ENCODE data around the gene TBC1D16.

The TBC1D16 gene

DNA sequence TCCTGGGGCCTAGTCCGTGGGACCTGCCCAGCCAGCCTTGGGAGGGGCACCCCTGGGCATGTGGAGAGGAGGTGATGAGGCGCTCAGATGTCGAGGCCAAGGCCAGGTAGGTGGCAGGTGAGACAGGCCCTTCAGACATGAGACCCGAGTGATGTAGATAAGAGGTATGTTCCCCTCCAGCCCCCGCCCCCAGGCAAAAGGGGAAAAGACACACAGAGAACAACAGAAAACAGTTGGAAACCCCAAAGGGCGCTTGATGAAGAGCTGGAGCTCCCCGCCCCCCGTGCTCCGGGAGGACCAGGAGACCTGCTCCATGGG is 101.1 kb downstream of the TBC1D16 start:
- TF ChIP-seq ZFX (IDR thresholded peaks at IDR 0.05): no peak
- TF ChIP-seq, protein P1, sequence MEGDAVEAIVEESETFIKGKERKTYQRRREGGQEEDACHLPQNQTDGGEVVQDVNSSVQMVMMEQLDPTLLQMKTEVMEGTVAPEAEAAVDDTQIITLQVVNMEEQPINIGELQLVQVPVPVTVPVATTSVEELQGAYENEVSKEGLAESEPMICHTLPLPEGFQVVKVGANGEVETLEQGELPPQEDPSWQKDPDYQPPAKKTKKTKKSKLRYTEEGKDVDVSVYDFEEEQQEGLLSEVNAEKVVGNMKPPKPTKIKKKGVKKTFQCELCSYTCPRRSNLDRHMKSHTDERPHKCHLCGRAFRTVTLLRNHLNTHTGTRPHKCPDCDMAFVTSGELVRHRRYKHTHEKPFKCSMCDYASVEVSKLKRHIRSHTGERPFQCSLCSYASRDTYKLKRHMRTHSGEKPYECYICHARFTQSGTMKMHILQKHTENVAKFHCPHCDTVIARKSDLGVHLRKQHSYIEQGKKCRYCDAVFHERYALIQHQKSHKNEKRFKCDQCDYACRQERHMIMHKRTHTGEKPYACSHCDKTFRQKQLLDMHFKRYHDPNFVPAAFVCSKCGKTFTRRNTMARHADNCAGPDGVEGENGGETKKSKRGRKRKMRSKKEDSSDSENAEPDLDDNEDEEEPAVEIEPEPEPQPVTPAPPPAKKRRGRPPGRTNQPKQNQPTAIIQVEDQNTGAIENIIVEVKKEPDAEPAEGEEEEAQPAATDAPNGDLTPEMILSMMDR (conservative IDR thresholded peaks at IDR 0.05): no peak
- H3K27ac ChIP-seq: peak overlapping the region; percentile 27; the same call in 1 of the 2 replicates

DNA sequence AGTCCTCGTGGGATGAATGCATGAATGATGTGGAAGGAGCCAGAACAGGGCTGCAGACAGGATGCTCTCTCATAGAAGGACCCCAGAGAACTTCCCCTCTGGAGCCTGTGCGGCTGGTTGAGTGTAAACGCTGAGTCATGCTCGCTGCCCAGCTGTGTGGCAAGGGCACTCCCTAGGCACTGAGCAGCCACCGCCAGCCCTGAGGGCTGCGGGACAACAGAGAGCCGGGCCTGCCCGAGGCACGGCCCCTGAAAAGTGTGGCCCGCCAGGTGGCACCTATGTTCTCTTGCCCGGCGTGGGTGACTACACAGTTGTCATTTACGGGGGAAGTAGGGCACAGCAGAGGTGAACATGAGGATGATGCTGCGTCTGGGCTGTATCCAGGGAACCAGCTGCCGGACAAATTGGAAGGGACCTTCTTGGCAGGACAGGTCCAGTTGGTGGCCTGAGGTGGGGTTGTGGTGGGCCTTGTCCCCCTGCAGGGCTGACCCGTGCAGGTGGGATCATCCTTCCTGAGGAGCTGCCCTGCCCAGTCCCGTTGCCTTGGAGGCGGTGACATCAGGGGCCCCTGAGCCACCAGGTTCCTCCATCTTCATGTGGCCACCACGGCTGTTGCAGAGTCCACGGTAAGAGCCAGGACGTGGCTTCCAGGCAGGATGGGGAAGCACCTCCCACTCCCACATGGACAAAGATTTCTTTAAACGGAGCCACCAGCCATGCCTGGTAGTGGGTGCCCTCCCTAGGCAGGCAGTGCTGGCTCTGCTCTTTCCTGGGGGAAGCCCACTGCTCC is 101.6 kb downstream of the TBC1D16 start:
- no peak for TF ChIP-seq ZFX (IDR thresholded peaks at IDR 0.05)
- TF ChIP-seq, protein P1 (conservative IDR thresholded peaks at IDR 0.05): no peak
- H3K27ac ChIP-seq: peak overlapping the region; percentile 27

DNA sequence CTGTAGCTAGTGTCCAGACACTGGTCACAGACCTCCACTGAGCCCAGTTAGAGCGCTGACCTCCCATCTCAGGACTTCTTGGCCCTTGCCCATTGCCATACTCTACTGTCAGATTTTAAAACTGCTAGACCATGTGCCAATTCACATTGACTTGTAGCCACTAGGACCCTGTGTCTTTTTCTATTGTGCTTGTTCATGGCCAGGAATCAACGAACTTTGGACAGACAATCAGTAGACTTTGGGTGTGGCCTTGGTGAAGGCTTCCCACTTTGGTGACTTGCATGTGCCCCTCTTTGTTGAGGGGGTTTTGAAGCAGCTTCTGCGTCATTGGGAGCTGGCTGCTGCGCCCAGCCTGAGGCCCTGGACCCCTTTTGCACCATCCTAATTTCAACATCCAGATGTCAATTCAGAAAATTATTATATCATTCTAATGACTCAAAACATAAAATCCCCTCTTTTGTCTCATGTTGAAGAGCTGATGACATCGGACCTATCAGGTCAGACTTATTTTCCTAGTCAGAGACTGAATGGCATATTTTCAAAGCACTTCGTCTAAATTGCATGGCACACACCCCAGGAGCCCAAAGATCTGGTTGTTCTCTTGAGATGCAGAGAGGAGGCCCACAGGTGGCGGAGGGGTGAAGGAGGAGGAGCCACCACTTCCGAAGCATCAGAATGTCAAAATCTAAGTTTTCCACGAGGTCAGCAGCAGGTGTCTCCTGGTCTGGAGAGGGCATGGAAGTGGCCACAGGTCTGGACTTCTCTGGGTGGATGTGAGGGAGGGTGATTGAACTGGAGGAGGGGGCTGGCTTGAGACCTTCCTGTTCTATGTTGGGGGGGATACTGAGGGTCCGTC is 103.0 kb downstream of the TBC1D16 start:
- TF ChIP-seq ZFX (IDR thresholded peaks at IDR 0.05): no peak
- TF ChIP-seq, protein P1 (conservative IDR thresholded peaks at IDR 0.05): no peak
- H3K27ac ChIP-seq: no peak overlapping the region; the same call in 1 of the 2 replicates

DNA sequence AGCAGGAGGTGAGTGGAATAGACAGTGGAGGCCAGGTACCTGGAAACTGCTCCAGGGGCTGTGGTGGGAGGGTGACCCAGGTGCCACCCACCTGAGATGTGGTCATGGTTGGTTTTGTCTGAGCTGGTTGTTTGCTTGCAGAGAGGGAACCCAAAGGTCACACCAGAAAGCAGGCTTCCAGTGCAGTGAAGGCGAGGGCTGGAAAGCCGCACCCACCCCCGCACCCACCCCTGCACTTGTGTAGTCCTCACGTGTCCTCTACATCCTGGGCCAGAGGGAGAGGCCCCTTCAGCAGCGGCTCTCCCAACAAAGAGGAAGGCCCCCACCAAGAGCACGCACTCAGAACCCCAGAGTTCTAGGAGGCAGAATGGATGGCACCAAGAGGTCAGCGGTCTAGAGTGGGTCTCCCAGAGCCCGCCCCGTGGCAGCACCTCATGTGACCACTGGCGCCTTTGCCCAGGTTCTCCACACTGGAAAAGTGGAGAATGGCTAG is 103.8 kb downstream of the TBC1D16 start:
- TF ChIP-seq, protein P1 (conservative IDR thresholded peaks at IDR 0.05): no peak
- no peak for TF ChIP-seq ZFX (IDR thresholded peaks at IDR 0.05)
- no peak overlapping the region for H3K27ac ChIP-seq

DNA sequence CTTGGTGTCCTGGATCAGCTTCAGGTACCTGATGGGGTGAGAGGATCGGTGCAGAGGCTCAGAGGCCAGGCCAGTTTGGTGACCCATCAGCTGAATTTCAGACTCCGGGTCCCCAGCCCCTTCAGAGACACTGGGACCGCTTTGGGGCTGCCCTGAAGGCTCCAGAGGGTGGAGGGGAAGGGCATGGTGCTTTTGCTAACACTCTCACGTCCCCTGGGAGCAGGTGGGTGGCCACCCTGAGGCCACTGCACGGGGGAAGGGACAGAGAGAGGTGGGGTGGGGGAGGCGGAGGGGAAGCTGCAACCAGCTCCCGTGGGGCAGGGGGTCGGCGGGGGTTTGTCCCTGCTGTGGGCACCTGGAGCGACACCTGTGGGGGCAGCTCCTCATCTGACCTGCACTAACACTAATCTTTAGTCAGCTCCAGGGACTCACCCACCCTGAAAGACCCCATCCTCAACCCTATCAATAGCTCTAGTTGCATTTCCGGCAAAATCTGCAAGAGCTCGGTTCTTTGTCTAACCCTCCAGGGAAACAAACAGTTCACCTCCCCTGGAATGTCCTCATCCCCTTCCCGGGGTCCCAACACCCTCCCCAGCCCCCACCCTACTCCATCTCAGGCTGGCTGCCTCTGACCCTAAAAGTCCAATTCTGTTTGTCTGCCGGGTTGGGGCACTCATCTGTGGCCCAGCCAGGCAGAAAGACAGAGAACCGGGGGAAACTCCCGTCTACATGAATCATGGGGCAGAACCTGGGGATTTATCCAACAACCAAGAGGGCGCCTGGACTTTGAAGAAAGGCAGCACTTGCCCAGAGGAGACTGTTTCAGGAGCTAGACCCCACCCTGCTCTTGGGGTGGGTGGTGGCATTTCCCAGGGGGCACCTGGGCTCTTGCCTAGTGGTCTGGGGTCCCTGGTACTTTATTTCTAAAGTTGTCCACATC is 104.5 kb downstream of the TBC1D16 start:
- TF ChIP-seq ZFX (IDR thresholded peaks at IDR 0.05): no peak
- TF ChIP-seq, protein P1 (conservative IDR thresholded peaks at IDR 0.05): no peak
- no peak overlapping the region for H3K27ac ChIP-seq

DNA sequence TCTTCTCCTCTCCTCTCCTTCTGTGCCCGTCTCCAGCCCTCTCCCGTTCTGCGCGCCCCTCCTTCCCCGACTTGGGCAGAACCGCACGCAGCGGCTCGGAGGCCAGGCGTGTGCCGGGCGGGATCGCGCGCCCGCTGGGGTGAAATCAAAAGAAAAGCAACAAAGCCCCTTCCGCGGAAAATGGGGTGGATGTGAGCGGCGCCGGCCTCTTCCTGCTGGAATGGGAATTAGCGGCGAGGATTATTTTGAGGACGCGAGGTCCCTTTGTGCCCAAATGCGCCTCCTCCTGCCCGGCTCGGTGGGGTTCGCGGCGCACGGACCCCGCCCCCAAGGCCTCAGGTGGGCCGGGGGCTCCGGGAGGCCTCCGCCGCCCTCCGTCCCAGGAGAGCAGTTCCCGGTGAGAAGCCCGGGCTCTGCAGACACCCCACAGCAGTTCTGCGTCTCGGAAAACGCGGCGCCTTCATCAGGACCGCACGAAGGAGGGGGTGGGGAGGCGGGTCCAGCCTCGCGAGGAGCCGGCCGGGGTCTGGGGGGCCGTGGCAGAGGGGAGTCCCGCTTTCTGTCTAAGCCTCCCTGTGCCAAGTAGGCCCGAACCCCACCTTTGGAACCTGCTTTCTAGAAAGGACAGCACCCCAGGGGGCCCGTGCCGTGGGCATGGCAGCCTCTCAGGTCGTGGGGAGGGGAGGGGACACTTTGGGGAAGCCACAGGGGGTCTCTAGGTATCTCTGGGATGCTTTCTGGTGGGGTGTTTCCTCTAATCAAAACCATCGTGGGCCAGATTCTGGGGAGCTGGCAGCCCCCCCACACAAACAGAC is 105.4 kb downstream of the TBC1D16 start:
- TF ChIP-seq, protein P1 (conservative IDR thresholded peaks at IDR 0.05): no peak
- TF ChIP-seq ZFX (IDR thresholded peaks at IDR 0.05): no peak
- no peak overlapping the region for H3K27ac ChIP-seq

Data from C4-2B (cell line).